Natural killer cell (primary cell): Measurements from ENCODE around the gene ZNF263. TPM values are rescaled to one million over a fixed set of nuclear protein-coding genes. Genes with fewer than 3 reads are reported as not detected.

Source experiments
- ATAC-seq, 3 donors: fragments of 150-1000 bp in 2 of 3; fragments of 200-7000 bp in 1 of 3; cut with Tn5 transposase; 1 replicate in 1 of 3; 2 replicates in 2 of 3; pipeline ENCODE4 v1.10.0; 2021; ENCODE audit warnings: mild to moderate bottlenecking in 2 of 3, moderate library complexity in 2 of 3
- DNase-seq, 2 donors: peaks; one replicate each; pipeline versions ENCODE4 v3.0.0 to v3.0.0-alpha.2; 2013 to 2021; ENCODE audit warnings: mixed read lengths in 1 of 2
- H3K27ac ChIP-seq: one replicate; pipeline ENCODE4 v1.5.1; 2013; ENCODE audit warnings: mild to moderate bottlenecking, low read length
- H3K27me3 ChIP-seq: one replicate; pipeline ENCODE4 v1.6.1; 2013; ENCODE audit warnings: low read length; ENCODE audit not compliant: control insufficient read depth, insufficient read depth
- H3K36me3 ChIP-seq: one replicate; pipeline ENCODE4 v1.6.1; 2013; ENCODE audit warnings: low read length; ENCODE audit not compliant: control insufficient read depth, insufficient read depth
- H3K4me1 ChIP-seq: one replicate; pipeline ENCODE4 v1.6.1; 2013; ENCODE audit warnings: low read length; ENCODE audit not compliant: control insufficient read depth, insufficient read depth
- H3K4me3 ChIP-seq: one replicate; pipeline ENCODE4 v1.5.1; 2013; ENCODE audit warnings: low read length
- H3K9me3 ChIP-seq: one replicate; pipeline ENCODE4 v1.6.1; 2013; ENCODE audit warnings: low read length; ENCODE audit not compliant: control insufficient read depth, insufficient read depth
- H3K27ac Mint-ChIP-seq, 2 donors: one replicate each; pipeline ENCODE4 v1.8.0; 2022; ENCODE audit warnings: mild to moderate bottlenecking in 2 of 2, mixed read lengths in 2 of 2, moderate library complexity in 1 of 2
- H3K27me3 Mint-ChIP-seq, 2 donors: one replicate each; pipeline ENCODE4 v1.8.0; 2022; ENCODE audit warnings: low read depth in 2 of 2, mixed read lengths in 2 of 2
- H3K36me3 Mint-ChIP-seq: one replicate; pipeline ENCODE4 v1.8.0; 2022; ENCODE audit warnings: mixed read lengths
- H3K4me1 Mint-ChIP-seq, 2 donors: one replicate each; pipeline ENCODE4 v1.8.0; 2022; ENCODE audit warnings: mixed read lengths in 2 of 2
- H3K4me3 Mint-ChIP-seq: one replicate; pipeline ENCODE4 v1.8.0; 2022; ENCODE audit warnings: mild to moderate bottlenecking, moderate library complexity, mixed read lengths
- H3K9me3 Mint-ChIP-seq, 2 donors: one replicate each; pipeline ENCODE4 v1.8.0; 2022; ENCODE audit warnings: mixed read lengths in 2 of 2
- CTCF ChIP-seq: fragments of 200-600 bp; IDR thresholded peaks from one replicate; pipeline ENCODE4 v1.8.0; 2022; ENCODE audit warnings: antibody characterized with exemption
- WGBS: methylation state at CpG from one replicate; pipeline ENCODE4 v1.1.7; 2013; ENCODE audit warnings: missing lambda C conversion rate; ENCODE audit not compliant: insufficient coverage; 5-methylcytosine and 5-hydroxymethylcytosine counted together
- intact Hi-C: fragments of 100-400 bp; cut with micrococcal nuclease; formaldehyde crosslinking; loops from one replicate; pipeline ENCODE4 v1.14.2; 2022
- total RNA-seq, 4 donors: library from RNA; stranded (reverse); fragments of 120-200 nt in 1 of 4; gene quantifications; one replicate each; pipeline versions ENCODE4 v1.2.3 to v1.2.4, GENCODE V29; 2013 to 2022

Gene ZNF263
- total RNA-seq, 3 donors from 2014 or later (not counting 1 experiment from before 2014, with no cell fraction given), result 25.7 to 38.8 (median 28.1) TPM

GRCh38 chr16:3249020-3249419 is 34.3 kb upstream of the ZNF263 start:
- H3K27me3 Mint-ChIP-seq, result peaks cover 19 to 22% of the 10 kb centered on the region in 2 donors
- H3K9me3 Mint-ChIP-seq, result no peaks in the 10 kb centered on the region
- Histone ChIP-seq H3K36me3 (no peaks in the 10 kb centered on the region), H3K9me3 (no peaks in the 10 kb centered on the region), H3K27me3 (no peaks in the 10 kb centered on the region), H3K27ac (no peak overlapping the region), H3K4me3 (no peak overlapping the region), H3K4me1 (no peaks in the 10 kb centered on the region)
- TF ChIP-seq CTCF, result no peak
- no peaks in the 10 kb centered on the region for H3K36me3 Mint-ChIP-seq
- WGBS, result 78% methylated on average over 1 of the region's 1 CpG
- H3K4me1 Mint-ChIP-seq, result no peaks in the 10 kb centered on the region
- DNase-seq, result no peak
- H3K27ac Mint-ChIP-seq, result no peak overlapping the region
- no peak overlapping the region for H3K4me3 Mint-ChIP-seq
- no peak for ATAC-seq
- intact Hi-C loops, result no loop called here

- no peak overlapping the region for H3K27ac Mint-ChIP-seq
- Histone ChIP-seq H3K36me3 (no peaks in the 10 kb centered on the region), H3K27me3 (no peaks in the 10 kb centered on the region), H3K4me3 (no peak overlapping the region), H3K27ac (no peak overlapping the region), H3K4me1 (no peaks in the 10 kb centered on the region), H3K9me3 (no peaks in the 10 kb centered on the region)
- WGBS, result 85% methylated on average over 14 of the region's 14 CpGs
- no peak overlapping the region for H3K4me3 Mint-ChIP-seq
- TF ChIP-seq CTCF, result no peak
- intact Hi-C loops, result no loop called here
- peaks cover 17 to 20% of the 10 kb centered on the region in 2 donors for H3K27me3 Mint-ChIP-seq
- DNase-seq (no peak), ATAC-seq (no peak)
- no peaks in the 10 kb centered on the region for H3K9me3 Mint-ChIP-seq
- H3K4me1 Mint-ChIP-seq, result no peaks in the 10 kb centered on the region
- H3K36me3 Mint-ChIP-seq, result no peaks in the 10 kb centered on the region
Observed at GRCh38 chr16:3249451-3249850, 33.8 kb upstream of the ZNF263 start.

- H3K4me3 Mint-ChIP-seq, result no peak overlapping the region
- Histone ChIP-seq H3K27ac (no peak overlapping the region), H3K4me1 (peaks cover 6% of the 10 kb centered on the region), H3K36me3 (no peaks in the 10 kb centered on the region), H3K9me3 (no peaks in the 10 kb centered on the region), H3K27me3 (no peaks in the 10 kb centered on the region), H3K4me3 (no peak overlapping the region)
- no peak for DNase-seq
- H3K27ac Mint-ChIP-seq, result no peak overlapping the region
- WGBS, result 86% methylated on average over 4 of the region's 4 CpGs
- H3K4me1 Mint-ChIP-seq, result no peaks in the 10 kb centered on the region
- H3K27me3 Mint-ChIP-seq, result peaks cover 8 to 12% of the 10 kb centered on the region in 2 donors
- H3K9me3 Mint-ChIP-seq, result no peaks in the 10 kb centered on the region
- no peak for TF ChIP-seq CTCF
- no peaks in the 10 kb centered on the region for H3K36me3 Mint-ChIP-seq
- intact Hi-C loops, result no loop called here
- ATAC-seq, result no peak
Observed at GRCh38 chr16:3252967-3253366, 30.3 kb upstream of the ZNF263 start.

GRCh38 chr16:3254309-3254708 is 29.0 kb upstream of the ZNF263 start:
- H3K36me3 ChIP-seq, result no peaks in the 10 kb centered on the region
- ATAC-seq, result no peak
- H3K27me3 Mint-ChIP-seq, result peaks cover 13 to 14% of the 10 kb centered on the region in 2 donors
- 56% methylated on average over 35 of the region's 35 CpGs for WGBS
- intact Hi-C loops, result no loop called here
- no peaks in the 10 kb centered on the region for H3K36me3 Mint-ChIP-seq
- H3K4me1 Mint-ChIP-seq, result no peaks in the 10 kb centered on the region
- peaks cover 6% of the 10 kb centered on the region for H3K4me1 ChIP-seq
- no peak for DNase-seq
- no peak overlapping the region for H3K27ac ChIP-seq
- no peaks in the 10 kb centered on the region for H3K9me3 ChIP-seq
- no peak overlapping the region for H3K27ac Mint-ChIP-seq
- no peak overlapping the region for H3K4me3 Mint-ChIP-seq
- H3K9me3 Mint-ChIP-seq, result no peaks in the 10 kb centered on the region
- no peak overlapping the region for H3K4me3 ChIP-seq
- H3K27me3 ChIP-seq, result no peaks in the 10 kb centered on the region
- no peak for TF ChIP-seq CTCF
